ENCODE data around the gene SLC13A5. TPM values are rescaled to one million over a fixed set of nuclear protein-coding genes. Genes with fewer than 3 reads are reported as not detected.
A peak's percentile ranks its signal among the peaks of the same experiment; 100 is the strongest.
"Not testable (repeated sequence)": the region's sequence is repeated elsewhere in the genome, so short reads cannot be mapped to it uniquely, and the experiment has no call there.

The SLC13A5 gene
- total and polyA plus RNA-seq, 7 donors = under 0.01 to 0.14 (median 0.03) TPM; not detected in 4

DNA sequence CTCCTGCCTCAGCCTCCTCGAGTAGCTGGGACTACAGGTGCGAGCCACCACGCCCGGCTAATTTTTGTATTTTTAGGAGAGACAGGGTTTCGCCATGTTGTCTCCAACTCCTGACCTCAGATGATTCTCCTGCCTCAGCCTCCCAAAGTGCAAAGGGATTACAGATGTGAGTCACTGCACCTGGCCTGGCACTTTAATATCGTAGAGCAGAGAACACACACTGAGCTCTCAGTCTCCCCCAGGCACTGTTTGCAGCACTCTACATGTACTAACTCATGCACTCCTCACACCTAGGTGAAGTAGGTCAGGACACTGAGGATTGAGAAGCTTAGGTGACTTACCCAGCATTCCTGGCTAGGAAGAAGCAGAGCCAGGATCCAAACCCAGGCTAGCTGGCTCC lies 46.6 kb downstream of the SLC13A5 start:
- no peaks in the 10 kb centered on the region for H3K9me3 ChIP-seq
- H3K4me3 ChIP-seq = no peak overlapping the region
- WGBS, 2 donors = 66 to 87% methylated on average over 6 of the region's 6 CpGs
- TF ChIP-seq POLR2AphosphoS5 (IDR thresholded peaks at IDR 0.05) = no peak
- no peak for TF ChIP-seq EP300 (IDR thresholded peaks at IDR 0.05)
- TF ChIP-seq, protein P1, sequence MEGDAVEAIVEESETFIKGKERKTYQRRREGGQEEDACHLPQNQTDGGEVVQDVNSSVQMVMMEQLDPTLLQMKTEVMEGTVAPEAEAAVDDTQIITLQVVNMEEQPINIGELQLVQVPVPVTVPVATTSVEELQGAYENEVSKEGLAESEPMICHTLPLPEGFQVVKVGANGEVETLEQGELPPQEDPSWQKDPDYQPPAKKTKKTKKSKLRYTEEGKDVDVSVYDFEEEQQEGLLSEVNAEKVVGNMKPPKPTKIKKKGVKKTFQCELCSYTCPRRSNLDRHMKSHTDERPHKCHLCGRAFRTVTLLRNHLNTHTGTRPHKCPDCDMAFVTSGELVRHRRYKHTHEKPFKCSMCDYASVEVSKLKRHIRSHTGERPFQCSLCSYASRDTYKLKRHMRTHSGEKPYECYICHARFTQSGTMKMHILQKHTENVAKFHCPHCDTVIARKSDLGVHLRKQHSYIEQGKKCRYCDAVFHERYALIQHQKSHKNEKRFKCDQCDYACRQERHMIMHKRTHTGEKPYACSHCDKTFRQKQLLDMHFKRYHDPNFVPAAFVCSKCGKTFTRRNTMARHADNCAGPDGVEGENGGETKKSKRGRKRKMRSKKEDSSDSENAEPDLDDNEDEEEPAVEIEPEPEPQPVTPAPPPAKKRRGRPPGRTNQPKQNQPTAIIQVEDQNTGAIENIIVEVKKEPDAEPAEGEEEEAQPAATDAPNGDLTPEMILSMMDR (IDR thresholded peaks at IDR 0.05) = no peak
- H3K4me1 ChIP-seq = no peaks in the 10 kb centered on the region
- H3K36me3 ChIP-seq = no peaks in the 10 kb centered on the region
- H3K27ac ChIP-seq = no peak overlapping the region
- no peak for DNase-seq
- H3K27me3 ChIP-seq = peaks cover 0 to 12% (median 0%) of the 10 kb centered on the region in 3 donors
- intact Hi-C loops (cut with DNase I) = loop anchor here (2.0 to 5.0 kb wide), 3 partner anchors 176 to 336 kb away; no protein-coding TSS in a partner anchor

DNA sequence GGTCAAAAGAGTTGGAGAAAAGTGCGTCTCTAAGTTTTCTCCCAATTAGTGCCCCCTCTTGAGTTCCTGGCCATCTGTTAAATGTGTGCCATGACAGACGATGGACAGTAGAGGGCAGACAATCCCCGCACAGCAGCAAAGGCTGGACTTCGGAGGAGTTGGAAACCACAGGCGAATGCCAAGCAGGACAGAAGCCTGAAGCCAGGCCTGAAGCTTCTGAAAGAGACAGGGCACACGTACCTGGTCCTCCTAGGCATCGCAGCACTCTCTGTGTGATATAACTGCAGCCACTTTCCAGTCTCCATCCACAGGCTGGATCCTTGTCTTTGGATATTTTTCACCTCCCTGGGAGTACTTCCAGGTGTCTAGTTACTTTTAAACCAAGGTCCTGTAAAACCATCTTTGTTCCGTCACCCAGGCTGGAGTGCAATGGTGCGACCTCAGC lies 47.1 kb downstream of the SLC13A5 start:
- Histone ChIP-seq H3K27me3 (peaks cover 0 to 14% (median 0%) of the 10 kb centered on the region in 3 donors), H3K36me3 (no peaks in the 10 kb centered on the region), H3K9me3 (no peaks in the 10 kb centered on the region), H3K27ac (no peak overlapping the region), H3K4me1 (no peaks in the 10 kb centered on the region), H3K4me3 (no peak overlapping the region)
- TF ChIP-seq, protein P1 (IDR thresholded peaks at IDR 0.05) = peak; percentile 72 to 82 (median 80)
- TF ChIP-seq POLR2A (IDR thresholded peaks at IDR 0.05) = no peak
- intact Hi-C loops (cut with DNase I) = loop anchor here (2.0 to 5.0 kb wide), 3 partner anchors 177 to 336 kb away; no protein-coding TSS in a partner anchor
- DNase-seq = peak; percentile 89
- 5 to 18% methylated on average over 9 of the region's 9 CpGs for WGBS, 2 donors

GRCh38 chr17:6663200-6663599 lies 50.0 kb downstream of the SLC13A5 start:
- H3K9me3 ChIP-seq; H3K36me3 ChIP-seq; DNase-seq; intact Hi-C loops (cut with DNase I); H3K4me1 ChIP-seq; H3K27ac ChIP-seq; H3K4me3 ChIP-seq: not testable (repeated sequence)
- WGBS, 2 donors = 91 to 96% methylated on average over 14 of the region's 14 CpGs
- peaks cover 0 to 29% (median 0%) of the 10 kb centered on the region in 3 donors for H3K27me3 ChIP-seq

DNA sequence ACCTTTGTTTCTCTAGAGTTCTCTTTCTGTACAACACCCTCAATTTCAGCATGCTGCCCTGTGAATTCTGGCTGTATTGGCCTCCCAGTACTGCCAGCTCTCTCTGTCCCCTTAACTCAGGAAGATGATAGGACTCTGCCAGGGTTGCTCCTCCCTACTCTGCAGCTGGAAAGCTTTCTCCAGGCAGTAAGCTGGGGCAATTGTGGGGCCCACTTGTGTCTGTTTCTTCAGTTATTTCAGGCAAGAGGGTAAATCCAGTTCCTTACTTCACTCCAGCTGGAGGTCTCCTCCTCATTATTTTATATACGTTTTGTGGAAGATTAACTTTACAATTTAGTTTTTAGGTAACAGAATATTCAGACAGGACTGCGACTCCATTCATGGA lies 51.7 kb downstream of the SLC13A5 start:
- H3K27ac ChIP-seq = no peak overlapping the region
- TF ChIP-seq, protein P1 (IDR thresholded peaks at IDR 0.05) = no peak
- TF ChIP-seq EP300 (IDR thresholded peaks at IDR 0.05) (no peak), POLR2AphosphoS5 (IDR thresholded peaks at IDR 0.05) (no peak), POLR2A (IDR thresholded peaks at IDR 0.05) (no peak)
- no peaks in the 10 kb centered on the region for H3K4me1 ChIP-seq
- peaks cover 0 to 43% (median 10%) of the 10 kb centered on the region in 3 donors for H3K27me3 ChIP-seq
- 64 to 65% methylated on average over 2 of the region's 2 CpGs for WGBS, 2 donors
- no peak for DNase-seq
- H3K36me3 ChIP-seq = no peaks in the 10 kb centered on the region
- H3K9me3 ChIP-seq = no peaks in the 10 kb centered on the region
- intact Hi-C loops (cut with DNase I) = no loop called here
- no peak overlapping the region for H3K4me3 ChIP-seq

DNA sequence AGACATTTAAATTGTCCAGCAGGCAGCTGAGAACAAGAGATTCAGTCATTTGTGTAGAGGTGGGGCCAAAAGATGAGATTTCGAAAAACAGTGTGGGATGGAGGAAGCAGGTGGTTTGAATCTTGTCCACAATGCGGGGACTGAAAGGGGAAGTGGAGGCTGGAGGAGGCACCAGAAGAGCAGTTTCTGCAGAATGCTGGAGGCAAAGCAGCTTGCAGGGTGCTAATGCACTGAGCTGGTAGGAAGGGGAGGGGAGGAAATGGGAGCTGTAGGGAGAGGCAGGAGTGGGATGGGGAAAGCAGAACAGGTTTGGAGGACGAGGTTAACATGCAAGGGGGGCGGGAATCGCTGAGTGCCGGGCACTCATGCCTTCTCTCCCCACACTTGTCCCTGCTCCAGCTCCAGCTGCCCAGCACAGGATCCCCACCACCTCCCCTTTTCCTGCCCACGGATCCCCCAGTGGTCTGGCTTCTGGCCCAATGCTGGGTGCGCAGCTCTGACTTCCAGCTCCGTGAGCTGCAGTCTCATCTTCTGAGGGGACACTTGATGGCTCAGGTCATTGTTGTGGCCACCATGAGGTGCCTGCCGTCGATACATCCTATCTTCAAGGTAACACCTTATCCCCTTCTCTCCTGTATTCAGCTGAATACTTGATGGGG lies 52.2 kb downstream of the SLC13A5 start:
- H3K27ac ChIP-seq = no peak overlapping the region
- intact Hi-C loops (cut with DNase I) = no loop called here
- no peak overlapping the region for H3K4me3 ChIP-seq
- peaks cover 0 to 46% (median 10%) of the 10 kb centered on the region in 3 donors for H3K27me3 ChIP-seq
- 35 to 68% methylated on average over 11 of the region's 11 CpGs for WGBS, 2 donors
- no peaks in the 10 kb centered on the region for H3K4me1 ChIP-seq
- no peaks in the 10 kb centered on the region for H3K9me3 ChIP-seq
- no peaks in the 10 kb centered on the region for H3K36me3 ChIP-seq
- TF ChIP-seq EP300 (IDR thresholded peaks at IDR 0.05) = no peak
- TF ChIP-seq POLR2A (IDR thresholded peaks at IDR 0.05) = no peak
- no peak for TF ChIP-seq POLR2AphosphoS5 (IDR thresholded peaks at IDR 0.05)
- TF ChIP-seq, protein P1 (IDR thresholded peaks at IDR 0.05) = no peak
- DNase-seq = no peak
